Lung (tissue), 12 donors: ENCODE results near the gene DNAJA1. TPM values are rescaled to one million over a fixed set of nuclear protein-coding genes. Genes with fewer than 3 reads are reported as not detected.

Source experiments
- ATAC-seq: fragments of 200-7000 bp; cut with Tn5 transposase; one replicate; pipeline ENCODE4 v1.9.1; 2020; ENCODE audit warnings: moderate number of reproducible peaks; ENCODE audit not compliant: insufficient read depth, low FRiP score
- DNase-seq, 3 donors: peaks; one replicate each; pipeline ENCODE4 v3.0.0-alpha.2; 2013 to 2017
- H3K27ac ChIP-seq, 2 donors: one replicate each; pipeline ENCODE4 v1.5.1; 2013; ENCODE audit warnings: mild to moderate bottlenecking in 2 of 2, moderate library complexity in 2 of 2, control low read depth in 1 of 2, inconsistent platforms in 1 of 2, low read depth in 1 of 2, low read length in 1 of 2
- H3K27me3 ChIP-seq, 3 donors: one replicate each; pipeline ENCODE4 v1.5.1; 2013; ENCODE audit warnings: low read length in 2 of 3; ENCODE audit not compliant: control insufficient read depth in 3 of 3, insufficient read depth in 3 of 3
- H3K36me3 ChIP-seq, 4 donors: one replicate each; pipeline ENCODE4 v1.5.1; 2013; ENCODE audit warnings: low read length in 4 of 4, mild to moderate bottlenecking in 1 of 4, moderate library complexity in 1 of 4; ENCODE audit not compliant: control insufficient read depth in 4 of 4, insufficient read depth in 4 of 4
- H3K4me1 ChIP-seq, 5 donors: one replicate each; pipeline ENCODE4 v1.5.1; 2013; ENCODE audit warnings: low read length in 5 of 5, mild to moderate bottlenecking in 2 of 5, moderate library complexity in 1 of 5; ENCODE audit not compliant: control insufficient read depth in 5 of 5, insufficient read depth in 5 of 5
- H3K4me3 ChIP-seq: one replicate; pipeline ENCODE4 v1.5.1; 2013; ENCODE audit warnings: mild to moderate bottlenecking, control low read depth, moderate library complexity
- H3K9ac ChIP-seq, 2 donors: one replicate each; pipeline ENCODE4 v1.5.1; 2013; ENCODE audit warnings: low read length in 2 of 2, control low read depth in 1 of 2; ENCODE audit not compliant: insufficient read depth in 1 of 2
- H3K9me3 ChIP-seq, 4 donors: one replicate each; pipeline ENCODE4 v1.5.1; 2013; ENCODE audit warnings: low read length in 3 of 4, mild to moderate bottlenecking in 1 of 4, moderate library complexity in 1 of 4; ENCODE audit not compliant: control insufficient read depth in 4 of 4, insufficient read depth in 3 of 4
- CTCF ChIP-seq: IDR thresholded peaks from 2 replicates; pipeline ENCODE4 v1.5.1; 2012; ENCODE audit warnings: mild to moderate bottlenecking; ENCODE audit errors: control extremely low read depth, extremely low read depth
- WGBS, 2 donors: extraction: QIAGEN DNeasy Blood & Tissue Kit; methylation state at CpG; one replicate each; pipeline ENCODE4 v1.1.7; 2013; 5-methylcytosine and 5-hydroxymethylcytosine counted together
- polyA plus RNA-seq, 2 donors: library from polyadenylated mRNA; stranded (reverse); fragments of 200-250 nt; gene quantifications; one replicate each; pipeline ENCODE4 v1.2.1, GENCODE V29; 2013
- total RNA-seq, 2 donors: library from RNA; depleted of rRNA in 1 of 2; stranded (reverse); fragments of >200 nt in 1 of 2; gene quantifications; one replicate each; pipeline ENCODE4 v1.2.1, GENCODE V29; 2014 to 2021
- donor health status: control.
- donor health status: control.
- donor health status: Bipolar disorder and iron deficiency.
- donor health status: healthy.
- donor health status: DM: yes; HTN: yes; CAD: no.

DNAJA1 gene
- total and polyA plus RNA-seq, 4 donors = 51.9 to 127 (median 105) TPM

- H3K4me3 ChIP-seq = no peak overlapping the region
- H3K27me3 ChIP-seq = no peaks in the 10 kb centered on the region
- TF ChIP-seq CTCF = no peak
- WGBS, 2 donors = 58 to 92% methylated on average over 2 of the region's 2 CpGs
- H3K4me1 ChIP-seq = no peaks in the 10 kb centered on the region
- DNase-seq (no peak), ATAC-seq (no peak)
- H3K27ac ChIP-seq = no peak overlapping the region
- H3K9ac ChIP-seq = no peak overlapping the region
- H3K36me3 ChIP-seq = peaks cover 0 to 5% (median 0%) of the 10 kb centered on the region in 4 donors
- no peaks in the 10 kb centered on the region for H3K9me3 ChIP-seq
Observed at GRCh38 chr9:33013962-33014664, 11.0 kb upstream of the DNAJA1 start.

GRCh38 chr9:33014665-33015014 lies 10.4 kb upstream of the DNAJA1 start:
- Histone ChIP-seq H3K27ac (no peak overlapping the region), H3K9me3 (no peaks in the 10 kb centered on the region), H3K36me3 (peaks cover 0 to 5% (median 3%) of the 10 kb centered on the region in 4 donors), H3K4me3 (no peak overlapping the region), H3K9ac (no peak overlapping the region), H3K27me3 (no peaks in the 10 kb centered on the region), H3K4me1 (no peaks in the 10 kb centered on the region)
- DNase-seq (no peak), ATAC-seq (no peak)
- WGBS, 2 donors = 85 to 100% methylated on average over 1 of the region's 1 CpG
- TF ChIP-seq CTCF = no peak

- WGBS, 2 donors = 86 to 92% methylated on average over 6 of the region's 6 CpGs
- TF ChIP-seq CTCF = no peak
- Histone ChIP-seq H3K27me3 (no peaks in the 10 kb centered on the region), H3K36me3 (peaks cover 0 to 6% (median 5%) of the 10 kb centered on the region in 4 donors), H3K4me1 (no peaks in the 10 kb centered on the region), H3K4me3 (no peak overlapping the region), H3K9ac (no peak overlapping the region), H3K27ac (no peak overlapping the region), H3K9me3 (no peaks in the 10 kb centered on the region)
- DNase-seq (no peak), ATAC-seq (no peak)
Observed at GRCh38 chr9:33017283-33018041, 7.6 kb upstream of the DNAJA1 start.
